IPS-18a (cell line): Measurements from ENCODE around the gene SLC48A1.

Experiments used
- H3K27ac ChIP-seq: one replicate; pipeline ENCODE4 v1.5.1; 2013; ENCODE audit warnings: low read length
- H3K27me3 ChIP-seq: one replicate; pipeline ENCODE4 v1.6.1; 2013; ENCODE audit warnings: mild to moderate bottlenecking, low read length; ENCODE audit not compliant: control insufficient read depth, insufficient read depth
- H3K36me3 ChIP-seq: one replicate; pipeline ENCODE4 v1.6.1; 2013; ENCODE audit warnings: low read depth, low read length; ENCODE audit not compliant: control insufficient read depth
- H3K4me1 ChIP-seq: one replicate; pipeline ENCODE4 v1.6.1; 2013; ENCODE audit warnings: low read depth, low read length; ENCODE audit not compliant: control insufficient read depth
- H3K4me3 ChIP-seq: one replicate; pipeline ENCODE4 v1.5.1; 2013; ENCODE audit warnings: low read length
- H3K9ac ChIP-seq: one replicate; pipeline ENCODE4 v1.6.1; 2013; ENCODE audit warnings: mild to moderate bottlenecking, low read length, moderate library complexity
- H3K9me3 ChIP-seq: one replicate; pipeline ENCODE4 v1.6.1; 2013; ENCODE audit warnings: low read depth, low read length; ENCODE audit not compliant: control insufficient read depth

The SLC48A1 gene

GRCh38 chr12:47819896-47820630, 47.0 kb downstream of the SLC48A1 start, which contains the start of gene HDAC7:
Gene HDAC7 (minus strand): TSS chr12:47819903. CDS start chr12:47819785, 118 bp downstream.
- H3K4me3 ChIP-seq = peak within 1 kb of the TSS; percentile 91
- peak within 1 kb of the TSS; percentile 92 for H3K27ac ChIP-seq
- H3K27me3 ChIP-seq = peaks cover 6% of the 10 kb centered on the region
- no peaks in the 10 kb centered on the region for H3K9me3 ChIP-seq
- no peaks in the 10 kb centered on the region for H3K36me3 ChIP-seq
- H3K9ac ChIP-seq = peak within 1 kb of the TSS; percentile 95
- peaks cover 45% of the 10 kb centered on the region for H3K4me1 ChIP-seq

- peaks cover 6% of the 10 kb centered on the region for H3K27me3 ChIP-seq
- H3K36me3 ChIP-seq = no peaks in the 10 kb centered on the region
- H3K9me3 ChIP-seq = no peaks in the 10 kb centered on the region
- peak overlapping the region; percentile 92 for H3K27ac ChIP-seq
- peaks cover 45% of the 10 kb centered on the region for H3K4me1 ChIP-seq
- peak overlapping the region; percentile 95 for H3K9ac ChIP-seq
- peak overlapping the region; percentile 91 for H3K4me3 ChIP-seq
These were observed 47.8 kb downstream of the SLC48A1 start for GRCh38 chr12:47820631-47821345.

- peaks cover 6% of the 10 kb centered on the region for H3K27me3 ChIP-seq
- no peaks in the 10 kb centered on the region for H3K9me3 ChIP-seq
- no peaks in the 10 kb centered on the region for H3K36me3 ChIP-seq
- H3K27ac ChIP-seq = peak overlapping the region; percentile 0
- H3K4me1 ChIP-seq = peaks cover 43% of the 10 kb centered on the region
- peak overlapping the region; percentile 91 for H3K4me3 ChIP-seq
- H3K9ac ChIP-seq = peak overlapping the region; percentile 95
These were observed 48.3 kb downstream of the SLC48A1 start for GRCh38 chr12:47821346-47821706.

- Histone ChIP-seq H3K36me3 (no peaks in the 10 kb centered on the region), H3K27ac (no peak overlapping the region), H3K4me1 (peaks cover 33% of the 10 kb centered on the region), H3K9me3 (no peaks in the 10 kb centered on the region), H3K9ac (no peak overlapping the region), H3K27me3 (peaks cover 6% of the 10 kb centered on the region), H3K4me3 (no peak overlapping the region)
These were observed 49.4 kb downstream of the SLC48A1 start for GRCh38 chr12:47822401-47822800.

GRCh38 chr12:47822863-47823262, 49.8 kb downstream of the SLC48A1 start:
- Histone ChIP-seq H3K27me3 (peaks cover 6% of the 10 kb centered on the region), H3K9ac (no peak overlapping the region), H3K36me3 (no peaks in the 10 kb centered on the region), H3K4me1 (peaks cover 29% of the 10 kb centered on the region), H3K4me3 (no peak overlapping the region), H3K9me3 (no peaks in the 10 kb centered on the region), H3K27ac (no peak overlapping the region)

GRCh38 chr12:47823422-47824086, 50.5 kb downstream of the SLC48A1 start:
- Histone ChIP-seq H3K27me3 (peaks cover 6% of the 10 kb centered on the region), H3K4me1 (peaks cover 23% of the 10 kb centered on the region), H3K9me3 (no peaks in the 10 kb centered on the region), H3K36me3 (no peaks in the 10 kb centered on the region), H3K9ac (no peak overlapping the region), H3K4me3 (no peak overlapping the region), H3K27ac (no peak overlapping the region)

GRCh38 chr12:47824198-47824597, 51.2 kb downstream of the SLC48A1 start:
- peaks cover 23% of the 10 kb centered on the region for H3K4me1 ChIP-seq
- no peak overlapping the region for H3K9ac ChIP-seq
- H3K27ac ChIP-seq = no peak overlapping the region
- H3K4me3 ChIP-seq = no peak overlapping the region
- H3K27me3 ChIP-seq = peaks cover 6% of the 10 kb centered on the region
- H3K36me3 ChIP-seq = no peaks in the 10 kb centered on the region
- no peaks in the 10 kb centered on the region for H3K9me3 ChIP-seq

- no peaks in the 10 kb centered on the region for H3K9me3 ChIP-seq
- H3K27ac ChIP-seq = no peak overlapping the region
- peaks cover 27% of the 10 kb centered on the region for H3K4me1 ChIP-seq
These were observed 51.6 kb downstream of the SLC48A1 start for GRCh38 chr12:47824635-47825034.

GRCh38 chr12:47825173-47825639, 52.2 kb downstream of the SLC48A1 start:
- Histone ChIP-seq H3K9ac (no peak overlapping the region), H3K4me1 (peaks cover 26% of the 10 kb centered on the region), H3K9me3 (no peaks in the 10 kb centered on the region), H3K27ac (no peak overlapping the region), H3K36me3 (no peaks in the 10 kb centered on the region), H3K27me3 (peaks cover 6% of the 10 kb centered on the region), H3K4me3 (no peak overlapping the region)

More at GRCh38 chr12:47824635-47825034, 51.6 kb downstream of the SLC48A1 start:
- Histone ChIP-seq H3K36me3 (no peaks in the 10 kb centered on the region), H3K27me3 (peaks cover 6% of the 10 kb centered on the region), H3K4me3 (no peak overlapping the region), H3K9ac (no peak overlapping the region)

- Histone ChIP-seq H3K4me1 (peaks cover 8% of the 10 kb centered on the region), H3K36me3 (no peaks in the 10 kb centered on the region), H3K27ac (no peak overlapping the region)
These were observed 55.3 kb downstream of the SLC48A1 start for GRCh38 chr12:47828008-47828975.

More at GRCh38 chr12:47828008-47828975, 55.3 kb downstream of the SLC48A1 start:
- H3K9me3 ChIP-seq = no peaks in the 10 kb centered on the region
- no peak overlapping the region for H3K9ac ChIP-seq
- H3K4me3 ChIP-seq = no peak overlapping the region
- no peaks in the 10 kb centered on the region for H3K27me3 ChIP-seq
